ENCODE measurements around the gene SMC3. TPM values are rescaled to one million over a fixed set of nuclear protein-coding genes. Genes with fewer than 3 reads are reported as not detected.
A peak's percentile ranks its signal among the peaks of the same experiment; 100 is the strongest.
"Not testable (repeated sequence)": the region's sequence is repeated elsewhere in the genome, so short reads cannot be mapped to it uniquely, and the experiment has no call there.

Gene SMC3
- total RNA-seq, 2 donors from 2014 or later: 25.6 to 38.8 TPM

DNA sequence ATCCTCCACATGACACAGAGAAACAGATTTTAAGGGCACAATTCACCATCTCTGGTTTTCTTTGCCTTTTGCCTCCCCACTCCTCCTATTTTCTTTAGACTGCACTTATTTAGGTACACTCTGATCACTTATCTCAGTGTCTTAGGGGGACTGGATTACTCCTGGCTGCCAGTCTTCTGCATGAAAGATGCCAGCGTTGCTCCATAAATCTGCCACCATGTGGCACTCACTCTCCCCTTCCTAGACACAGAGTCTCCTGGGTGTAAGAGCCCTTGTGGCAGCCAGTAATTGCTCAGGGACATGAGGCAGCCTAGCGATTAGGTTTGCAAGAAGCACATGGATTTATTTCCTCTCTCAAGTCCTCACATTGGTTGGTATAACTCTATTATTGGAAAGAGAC, 42.1 kb downstream of the SMC3 start:
- 31% methylated on average over 2 of the region's 2 CpGs for WGBS
- TF ChIP-seq POLR2A (IDR thresholded peaks at IDR 0.05) (no peak), POLR2AphosphoS5 (IDR thresholded peaks at IDR 0.05) (no peak)
- TF ChIP-seq, protein P1, sequence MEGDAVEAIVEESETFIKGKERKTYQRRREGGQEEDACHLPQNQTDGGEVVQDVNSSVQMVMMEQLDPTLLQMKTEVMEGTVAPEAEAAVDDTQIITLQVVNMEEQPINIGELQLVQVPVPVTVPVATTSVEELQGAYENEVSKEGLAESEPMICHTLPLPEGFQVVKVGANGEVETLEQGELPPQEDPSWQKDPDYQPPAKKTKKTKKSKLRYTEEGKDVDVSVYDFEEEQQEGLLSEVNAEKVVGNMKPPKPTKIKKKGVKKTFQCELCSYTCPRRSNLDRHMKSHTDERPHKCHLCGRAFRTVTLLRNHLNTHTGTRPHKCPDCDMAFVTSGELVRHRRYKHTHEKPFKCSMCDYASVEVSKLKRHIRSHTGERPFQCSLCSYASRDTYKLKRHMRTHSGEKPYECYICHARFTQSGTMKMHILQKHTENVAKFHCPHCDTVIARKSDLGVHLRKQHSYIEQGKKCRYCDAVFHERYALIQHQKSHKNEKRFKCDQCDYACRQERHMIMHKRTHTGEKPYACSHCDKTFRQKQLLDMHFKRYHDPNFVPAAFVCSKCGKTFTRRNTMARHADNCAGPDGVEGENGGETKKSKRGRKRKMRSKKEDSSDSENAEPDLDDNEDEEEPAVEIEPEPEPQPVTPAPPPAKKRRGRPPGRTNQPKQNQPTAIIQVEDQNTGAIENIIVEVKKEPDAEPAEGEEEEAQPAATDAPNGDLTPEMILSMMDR (IDR thresholded peaks at IDR 0.05): no peak
- Histone ChIP-seq H3K27me3 (replicated peaks; ENCODE audit: insufficient read depth) (peaks cover 3% of the 10 kb centered on the region), H3K4me1 (replicated peaks) (no peaks in the 10 kb centered on the region), H3K9me3 (no peaks in the 10 kb centered on the region), H3K27ac (no peak overlapping the region), H3K36me3 (no peaks in the 10 kb centered on the region), H3K4me3 (no peak overlapping the region)
- intact Hi-C loops (cut with DNase I): loop anchor here (5.0 kb wide), 1 partner anchor 63 kb away; no protein-coding TSS in a partner anchor
- no peak for DNase-seq (ENCODE audit: low spot score)

DNA sequence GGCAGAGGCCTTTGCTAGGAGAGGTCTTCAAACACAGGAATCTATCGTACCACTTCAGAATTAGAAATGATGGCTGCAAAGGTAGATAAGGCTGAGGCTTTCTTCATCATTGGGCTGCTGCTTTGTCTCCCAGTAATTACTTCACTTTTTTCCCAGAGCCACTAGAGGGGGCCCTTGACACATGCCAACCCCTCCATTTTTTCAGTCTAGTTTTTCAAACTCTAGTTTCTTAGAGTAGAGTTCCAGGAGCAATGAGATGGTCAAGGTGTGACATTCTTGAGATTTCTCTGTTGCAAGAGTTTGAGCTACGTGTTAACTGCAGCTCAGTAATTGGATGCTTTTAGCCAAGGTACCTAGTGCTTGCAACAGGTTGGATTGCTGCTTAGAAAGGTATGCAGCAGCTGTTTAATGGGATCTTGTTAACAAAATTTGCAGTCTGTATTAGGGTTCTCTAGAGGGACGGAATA, 42.8 kb downstream of the SMC3 start:
- intact Hi-C loops (cut with DNase I): loop anchor here (5.0 kb wide), 1 partner anchor 62 kb away; no protein-coding TSS in a partner anchor
- TF ChIP-seq, protein P1 (IDR thresholded peaks at IDR 0.05): peak in 3 of 4 experiments; percentile 60 to 66 (median 65)
- TF ChIP-seq POLR2AphosphoS5 (IDR thresholded peaks at IDR 0.05) (no peak), POLR2A (IDR thresholded peaks at IDR 0.05) (no peak)
- DNase-seq (ENCODE audit: low spot score): peak; percentile 19

GRCh38 chr10:110610781-110611180, 43.3 kb downstream of the SMC3 start:
- not testable (repeated sequence) for DNase-seq (ENCODE audit: low spot score); H3K27ac ChIP-seq; H3K9me3 ChIP-seq; H3K36me3 ChIP-seq; H3K4me3 ChIP-seq; H3K27me3 ChIP-seq (replicated peaks; ENCODE audit: insufficient read depth); H3K4me1 ChIP-seq (replicated peaks)
- intact Hi-C loops (cut with DNase I): loop anchor here (5.0 kb wide), 1 partner anchor 62 kb away; no protein-coding TSS in a partner anchor
- 64% methylated on average over 3 of the region's 3 CpGs for WGBS

More for the DNA sequence above, 42.8 kb downstream of the SMC3 start:
- Histone ChIP-seq H3K27ac (no peak overlapping the region), H3K4me1 (replicated peaks) (no peaks in the 10 kb centered on the region), H3K9me3 (no peaks in the 10 kb centered on the region), H3K27me3 (replicated peaks; ENCODE audit: insufficient read depth) (peaks cover 3% of the 10 kb centered on the region), H3K4me3 (no peak overlapping the region), H3K36me3 (no peaks in the 10 kb centered on the region)
- 15% methylated on average over 3 of the region's 3 CpGs for WGBS

DNA sequence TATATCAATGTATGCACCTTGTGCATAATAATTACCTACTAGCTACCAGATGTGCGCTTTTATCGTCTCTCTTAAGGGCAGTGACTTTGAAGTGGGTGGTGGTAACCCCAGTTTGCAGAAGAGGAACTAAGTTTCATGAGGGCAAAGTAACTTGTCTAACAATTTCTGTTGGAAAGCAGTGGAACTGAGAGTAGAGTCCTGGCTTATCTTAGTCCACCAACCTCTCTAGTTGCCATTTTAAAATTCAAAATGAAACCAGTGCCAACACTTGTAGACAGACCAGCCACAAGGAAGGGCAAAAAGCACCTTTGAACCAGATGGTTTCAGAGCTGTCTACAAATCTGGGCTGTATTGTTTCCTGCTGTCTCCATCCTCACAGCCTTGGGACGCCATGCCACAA, 44.6 kb downstream of the SMC3 start:
- H3K27ac ChIP-seq: no peak overlapping the region
- no peaks in the 10 kb centered on the region for H3K36me3 ChIP-seq
- H3K4me3 ChIP-seq: no peak overlapping the region
- no peaks in the 10 kb centered on the region for H3K9me3 ChIP-seq
- H3K4me1 ChIP-seq (replicated peaks): no peaks in the 10 kb centered on the region
- intact Hi-C loops (cut with DNase I): loop anchor here (5.0 kb wide), 1 partner anchor 60 kb away; no protein-coding TSS in a partner anchor
- no peak for DNase-seq (ENCODE audit: low spot score)
- peaks cover 3% of the 10 kb centered on the region for H3K27me3 ChIP-seq (replicated peaks; ENCODE audit: insufficient read depth)
- TF ChIP-seq POLR2AphosphoS5 (IDR thresholded peaks at IDR 0.05): no peak
- no peak for TF ChIP-seq POLR2A (IDR thresholded peaks at IDR 0.05)
- TF ChIP-seq, protein P1 (IDR thresholded peaks at IDR 0.05): no peak
- WGBS: 91% methylated on average over 3 of the region's 3 CpGs

- Histone ChIP-seq H3K4me1 (replicated peaks) (no peaks in the 10 kb centered on the region), H3K27me3 (replicated peaks; ENCODE audit: insufficient read depth) (peaks cover 3% of the 10 kb centered on the region), H3K9me3 (no peaks in the 10 kb centered on the region), H3K27ac (no peak overlapping the region), H3K4me3 (no peak overlapping the region), H3K36me3 (no peaks in the 10 kb centered on the region)
- 90% methylated on average over 4 of the region's 4 CpGs for WGBS
- no peak for DNase-seq (ENCODE audit: low spot score)
- intact Hi-C loops (cut with DNase I): loop anchor here (5.0 kb wide), 1 partner anchor 60 kb away; no protein-coding TSS in a partner anchor
- no peak for TF ChIP-seq POLR2A (IDR thresholded peaks at IDR 0.05)
- no peak for TF ChIP-seq POLR2AphosphoS5 (IDR thresholded peaks at IDR 0.05)
- TF ChIP-seq, protein P1 (IDR thresholded peaks at IDR 0.05): no peak
Measured at GRCh38 chr10:110612629-110613028, 45.1 kb downstream of the SMC3 start.
